ENCODE data around the gene EXOC3L4. TPM values are rescaled to one million over a fixed set of nuclear protein-coding genes. Genes with fewer than 3 reads are reported as not detected.

EXOC3L4 gene
- total and polyA plus RNA-seq, 2 donors = 0.79 to 3.2 TPM

GRCh38 chr14:103129301-103130016 is 34.9 kb downstream of the EXOC3L4 start:
- WGBS = 85% methylated on average over 12 of the region's 12 CpGs
- Histone ChIP-seq H3K4me1 (ENCODE audit: insufficient read depth) (peaks cover 3% of the 10 kb centered on the region), H3K27ac (ENCODE audit: low read depth) (peak overlapping the region; percentile 13), H3K36me3 (ENCODE audit: insufficient read depth) (peaks cover 3% of the 10 kb centered on the region), H3K4me3 (ENCODE audit: low read depth, low read length) (no peak overlapping the region)
- no peak for DNase-seq (ENCODE audit: extremely low spot score)

GRCh38 chr14:103130017-103130764 is 35.7 kb downstream of the EXOC3L4 start:
- DNase-seq (ENCODE audit: extremely low spot score) = no peak
- Histone ChIP-seq H3K36me3 (ENCODE audit: insufficient read depth) (peaks cover 5% of the 10 kb centered on the region), H3K27ac (ENCODE audit: low read depth) (peak overlapping the region; percentile 69), H3K4me1 (ENCODE audit: insufficient read depth) (peaks cover 3% of the 10 kb centered on the region), H3K4me3 (ENCODE audit: low read depth, low read length) (no peak overlapping the region)
- 90% methylated on average over 26 of the region's 26 CpGs for WGBS

- whole genome bisulfite sequencing = 38% methylated on average over 8 of the region's 8 CpGs
- peak; percentile 75 for DNase-seq (ENCODE audit: extremely low spot score)
- Histone ChIP-seq H3K4me3 (ENCODE audit: low read depth, low read length) (no peak overlapping the region), H3K36me3 (ENCODE audit: insufficient read depth) (peaks cover 5% of the 10 kb centered on the region), H3K4me1 (ENCODE audit: insufficient read depth) (no peaks in the 10 kb centered on the region), H3K27ac (ENCODE audit: low read depth) (peak overlapping the region; percentile 69)
These were observed 36.4 kb downstream of the EXOC3L4 start for GRCh38 chr14:103130965-103131364.

- Histone ChIP-seq H3K4me3 (ENCODE audit: low read depth, low read length) (no peak overlapping the region), H3K4me1 (ENCODE audit: insufficient read depth) (no peaks in the 10 kb centered on the region), H3K27ac (ENCODE audit: low read depth) (no peak overlapping the region), H3K36me3 (ENCODE audit: insufficient read depth) (peaks cover 5% of the 10 kb centered on the region)
- DNase-seq (ENCODE audit: extremely low spot score) = no peak
- 92% methylated on average over 9 of the region's 9 CpGs for WGBS
These were observed 37.1 kb downstream of the EXOC3L4 start for GRCh38 chr14:103131580-103131979.

DNA sequence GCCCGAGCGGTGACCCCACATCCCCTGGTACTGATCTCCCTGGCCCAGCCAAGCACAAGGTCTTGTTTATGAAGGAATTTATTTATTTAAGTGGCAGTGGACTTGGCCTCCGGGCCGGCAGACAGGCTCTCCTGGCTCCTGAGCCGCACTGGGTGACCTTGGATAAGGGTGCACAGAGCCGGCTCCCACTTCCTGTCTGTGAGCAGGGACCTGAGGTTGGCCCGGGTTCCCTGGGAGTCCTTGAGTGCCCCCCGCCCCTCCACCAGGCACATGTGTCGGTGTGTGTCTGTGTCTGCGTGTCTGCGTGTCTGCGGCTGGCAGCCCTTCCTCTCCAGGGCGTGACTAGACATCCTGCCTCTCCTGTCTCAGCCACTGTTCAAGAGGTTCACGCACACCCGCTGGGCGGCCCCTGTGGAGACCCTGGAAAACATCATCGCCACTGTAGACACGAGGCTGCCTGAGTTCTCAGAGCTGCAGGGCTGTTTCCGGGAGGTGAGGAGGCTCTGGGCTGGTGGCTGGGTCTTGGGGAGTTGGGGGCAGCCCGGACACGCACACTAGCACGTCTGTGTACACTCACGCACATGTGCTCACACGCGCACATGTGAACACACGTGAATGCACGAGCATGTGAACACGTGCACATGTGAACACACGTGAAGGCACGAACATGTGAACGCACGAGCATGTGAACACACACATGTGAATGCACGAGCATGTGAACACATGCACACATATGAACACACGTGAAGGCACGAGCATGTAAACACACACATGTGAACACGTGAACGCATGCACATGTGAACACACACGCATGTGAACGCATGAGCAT is 38.1 kb downstream of the EXOC3L4 start:
- no peak for DNase-seq (ENCODE audit: extremely low spot score)
- H3K27ac ChIP-seq (ENCODE audit: low read depth) = no peak overlapping the region
- H3K4me3 ChIP-seq (ENCODE audit: low read depth, low read length) = no peak overlapping the region
- H3K4me1 ChIP-seq (ENCODE audit: insufficient read depth) = no peaks in the 10 kb centered on the region
- WGBS = 77% methylated on average over 39 of the region's 39 CpGs
- peaks cover 5% of the 10 kb centered on the region for H3K36me3 ChIP-seq (ENCODE audit: insufficient read depth)

- Histone ChIP-seq H3K27ac (ENCODE audit: low read depth) (no peak overlapping the region), H3K36me3 (ENCODE audit: insufficient read depth) (peaks cover 5% of the 10 kb centered on the region), H3K4me3 (ENCODE audit: low read depth, low read length) (no peak overlapping the region), H3K4me1 (ENCODE audit: insufficient read depth) (no peaks in the 10 kb centered on the region)
- DNase-seq (ENCODE audit: extremely low spot score) = no peak
- 94% methylated on average over 25 of the region's 25 CpGs for WGBS
These were observed 39.0 kb downstream of the EXOC3L4 start for GRCh38 chr14:103133210-103134140.

- no peak for DNase-seq (ENCODE audit: extremely low spot score)
- WGBS = 69% methylated on average over 2 of the region's 2 CpGs
- Histone ChIP-seq H3K36me3 (ENCODE audit: insufficient read depth) (peaks cover 5% of the 10 kb centered on the region), H3K4me1 (ENCODE audit: insufficient read depth) (no peaks in the 10 kb centered on the region), H3K27ac (ENCODE audit: low read depth) (no peak overlapping the region), H3K4me3 (ENCODE audit: low read depth, low read length) (no peak overlapping the region)
These were observed 39.9 kb downstream of the EXOC3L4 start for GRCh38 chr14:103134405-103134804.

DNA sequence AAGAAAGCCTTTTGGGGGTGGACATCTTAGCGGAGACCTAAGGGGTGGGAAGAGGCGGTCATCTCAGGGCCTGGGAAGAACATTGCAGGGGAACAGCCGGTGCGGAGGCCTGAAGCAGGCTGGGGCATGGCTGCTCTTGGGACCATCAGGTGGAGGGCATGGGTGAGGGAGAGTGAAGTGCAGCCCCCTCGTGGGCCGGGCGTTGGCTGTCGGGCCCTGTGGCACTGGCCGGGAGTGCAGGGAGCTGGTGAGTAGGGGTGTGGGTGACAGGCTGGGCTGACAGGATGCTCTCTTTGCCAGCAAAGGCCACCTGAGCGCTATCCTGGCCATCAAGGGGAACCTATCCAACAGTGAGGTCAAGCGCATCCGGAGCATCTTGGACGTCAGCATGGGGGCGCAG is 40.4 kb downstream of the EXOC3L4 start:
- 95% methylated on average over 14 of the region's 14 CpGs for WGBS
- Histone ChIP-seq H3K4me1 (ENCODE audit: insufficient read depth) (no peaks in the 10 kb centered on the region), H3K36me3 (ENCODE audit: insufficient read depth) (peaks cover 5% of the 10 kb centered on the region), H3K4me3 (ENCODE audit: low read depth, low read length) (no peak overlapping the region), H3K27ac (ENCODE audit: low read depth) (no peak overlapping the region)
- DNase-seq (ENCODE audit: extremely low spot score) = no peak

DNA sequence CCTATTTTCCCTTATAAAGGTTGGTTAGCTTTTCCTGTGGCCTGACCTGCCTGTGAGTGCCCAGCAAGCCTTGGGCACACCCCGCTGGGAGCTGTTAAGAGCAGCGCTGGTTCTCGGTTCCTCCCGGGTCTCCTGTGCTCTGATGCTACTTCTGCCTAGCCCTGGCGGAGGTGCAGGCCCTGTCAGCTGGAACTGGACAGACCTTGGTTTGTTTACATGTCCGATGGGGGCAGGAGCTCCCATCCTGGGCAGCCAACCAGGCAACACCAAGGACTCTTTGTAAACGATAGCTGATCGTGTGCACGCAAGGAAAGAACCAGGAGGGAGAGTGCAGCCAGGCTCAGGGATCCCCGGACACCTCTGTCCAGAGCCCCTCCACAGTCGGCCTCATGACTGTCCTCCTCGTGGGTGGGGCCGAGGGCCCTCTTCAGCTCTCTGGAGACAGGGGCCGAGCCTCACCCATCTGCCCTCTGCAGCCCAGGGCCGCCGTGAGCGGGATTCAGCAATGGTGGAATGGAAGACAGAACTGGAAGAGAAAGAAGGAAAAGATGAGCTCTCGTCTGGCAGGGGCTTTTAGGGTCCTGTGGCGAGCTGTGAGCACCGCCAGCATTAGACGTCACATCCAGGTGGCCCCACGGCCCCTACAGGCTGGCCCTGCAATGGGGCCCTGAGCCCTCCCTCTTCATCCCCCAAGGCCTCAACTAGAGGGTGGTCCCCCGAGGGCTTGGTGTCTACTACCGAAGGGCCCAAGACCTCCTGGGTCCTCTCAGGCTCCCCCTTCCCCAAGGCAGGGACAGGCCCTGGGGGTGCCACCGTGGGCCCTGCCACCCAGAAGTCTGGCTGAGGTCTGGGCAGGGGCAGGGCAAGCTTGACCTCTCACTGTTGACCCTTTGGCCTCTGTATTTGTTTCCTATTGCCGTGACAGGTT is 41.1 kb downstream of the EXOC3L4 start:
- H3K27ac ChIP-seq (ENCODE audit: low read depth) = no peak overlapping the region
- WGBS = 85% methylated on average over 26 of the region's 26 CpGs
- no peak overlapping the region for H3K4me3 ChIP-seq (ENCODE audit: low read depth, low read length)
- H3K4me1 ChIP-seq (ENCODE audit: insufficient read depth) = no peaks in the 10 kb centered on the region
- no peak for DNase-seq (ENCODE audit: extremely low spot score)
- H3K36me3 ChIP-seq (ENCODE audit: insufficient read depth) = peaks cover 5% of the 10 kb centered on the region

GRCh38 chr14:103136388-103137271 is 42.1 kb downstream of the EXOC3L4 start:
- 58% methylated on average over 20 of the region's 20 CpGs for WGBS

GRCh38 chr14:103137689-103138300 is 43.3 kb downstream of the EXOC3L4 start:
- WGBS = 74% methylated on average over 22 of the region's 22 CpGs
- DNase-seq (ENCODE audit: extremely low spot score) = no peak
- Histone ChIP-seq H3K27ac (ENCODE audit: low read depth) (no peak overlapping the region), H3K4me3 (ENCODE audit: low read depth, low read length) (no peak overlapping the region), H3K36me3 (ENCODE audit: insufficient read depth) (peaks cover 5% of the 10 kb centered on the region), H3K4me1 (ENCODE audit: insufficient read depth) (no peaks in the 10 kb centered on the region)

More at GRCh38 chr14:103136388-103137271, 42.1 kb downstream of the EXOC3L4 start:
- no peak for DNase-seq (ENCODE audit: extremely low spot score)
- no peak overlapping the region for H3K4me3 ChIP-seq (ENCODE audit: low read depth, low read length)
- H3K27ac ChIP-seq (ENCODE audit: low read depth) = no peak overlapping the region
- H3K4me1 ChIP-seq (ENCODE audit: insufficient read depth) = no peaks in the 10 kb centered on the region
- peaks cover 5% of the 10 kb centered on the region for H3K36me3 ChIP-seq (ENCODE audit: insufficient read depth)

All from urinary bladder (tissue), 4 donors.